ENCODE data around the gene ALPK3. TPM values are rescaled to one million over a fixed set of nuclear protein-coding genes. Genes with fewer than 3 reads are reported as not detected.

ALPK3 gene
- polyA plus RNA-seq, 3 donors, result 5.7 to 9.1 (median 6.9) TPM

GRCh38 chr15:84903751-84904150, 86.6 kb downstream of the ALPK3 start:
- no peak overlapping the region for H3K27ac ChIP-seq (ENCODE audit: low read depth, low read length)
- WGBS, 3 donors, result 90 to 95% (median 92%) methylated on average over 2 of the region's 2 CpGs

GRCh38 chr15:84904419-84904818, 87.3 kb downstream of the ALPK3 start:
- no peak overlapping the region for H3K27ac ChIP-seq (ENCODE audit: low read depth, low read length)
- WGBS, 3 donors, result 42 to 76% (median 51%) methylated on average over 2 of the region's 2 CpGs

- WGBS, 3 donors, result 90 to 93% (median 92%) methylated on average over 15 of the region's 15 CpGs
These were observed 88.1 kb downstream of the ALPK3 start for GRCh38 chr15:84905016-84905916.

DNA sequence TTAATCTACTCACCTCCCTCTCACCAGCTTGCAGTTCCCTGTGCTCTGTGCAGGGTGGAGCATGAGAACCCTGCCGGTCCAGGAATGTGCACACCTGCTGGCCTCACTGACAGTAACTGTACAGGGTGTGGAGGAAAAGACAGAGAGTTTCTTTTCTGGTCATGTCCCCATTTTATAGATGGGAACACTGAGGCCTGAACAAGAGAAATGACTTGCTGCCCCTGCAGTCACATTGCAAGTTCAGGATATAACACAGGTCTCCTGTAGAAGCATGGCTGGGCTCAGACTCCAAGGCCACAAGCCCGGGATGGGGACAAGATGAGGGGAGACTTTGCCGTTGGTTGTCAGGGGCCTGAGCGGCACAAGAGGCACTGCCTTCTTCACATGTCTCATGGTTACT, 90.6 kb downstream of the ALPK3 start:
- 89 to 95% (median 95%) methylated on average over 4 of the region's 4 CpGs for WGBS, 3 donors
- no peak overlapping the region for H3K27ac ChIP-seq (ENCODE audit: low read depth, low read length)

More at GRCh38 chr15:84905016-84905916, 88.1 kb downstream of the ALPK3 start:
- H3K27ac ChIP-seq (ENCODE audit: low read depth, low read length), result no peak overlapping the region

DNA sequence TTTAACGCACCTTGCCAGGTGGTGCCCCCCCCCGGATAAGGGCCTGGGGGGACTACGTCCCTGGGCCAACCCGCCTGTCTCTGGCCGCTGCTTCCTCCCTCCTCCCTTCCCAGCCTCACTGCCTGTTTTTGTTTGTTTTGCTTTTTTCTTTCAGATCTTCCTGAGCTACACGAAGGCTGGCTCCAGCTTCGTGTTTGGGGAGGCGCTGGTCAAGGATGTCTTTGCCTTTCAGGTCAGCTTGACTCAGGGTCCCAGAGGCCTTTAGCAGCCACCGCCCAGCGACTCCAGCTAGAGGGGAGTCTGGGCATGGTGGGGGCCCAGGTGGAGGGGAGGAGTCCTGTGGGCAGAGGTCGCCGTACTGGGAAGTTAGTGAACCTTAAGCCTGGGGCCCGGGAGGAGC, 91.4 kb downstream of the ALPK3 start:
- no peak overlapping the region for H3K27ac ChIP-seq (ENCODE audit: low read depth, low read length)

GRCh38 chr15:84909029-84909428, 91.9 kb downstream of the ALPK3 start:
- H3K27ac ChIP-seq (ENCODE audit: low read depth, low read length), result no peak overlapping the region
- WGBS, 3 donors, result 86 to 93% (median 90%) methylated on average over 3 of the region's 3 CpGs

More for the DNA sequence above, 91.4 kb downstream of the ALPK3 start:
- 56 to 75% (median 60%) methylated on average over 13 of the region's 13 CpGs for WGBS, 3 donors

DNA sequence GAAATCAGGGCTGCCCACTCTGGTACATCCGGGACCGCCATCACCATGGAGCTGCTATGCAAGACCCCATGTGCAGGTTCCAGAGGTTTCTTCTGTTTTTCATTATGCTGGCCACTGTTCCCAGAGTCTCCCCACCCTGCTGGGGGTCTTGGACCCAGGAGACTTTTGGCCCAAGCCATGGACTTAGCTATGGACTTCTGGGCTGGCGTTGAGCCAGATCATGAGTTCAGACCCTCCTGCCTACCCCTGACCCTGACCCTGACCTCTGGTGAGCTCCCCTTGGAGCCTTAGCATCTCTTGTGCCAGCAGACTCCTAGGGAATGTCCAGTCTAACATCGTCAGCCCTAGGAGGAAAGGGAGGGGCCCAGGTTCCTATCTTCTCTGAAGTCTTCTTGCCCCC, 92.6 kb downstream of the ALPK3 start:
- no peak overlapping the region for H3K27ac ChIP-seq (ENCODE audit: low read depth, low read length)
- 81 to 89% (median 87%) methylated on average over 4 of the region's 4 CpGs for WGBS, 3 donors

DNA sequence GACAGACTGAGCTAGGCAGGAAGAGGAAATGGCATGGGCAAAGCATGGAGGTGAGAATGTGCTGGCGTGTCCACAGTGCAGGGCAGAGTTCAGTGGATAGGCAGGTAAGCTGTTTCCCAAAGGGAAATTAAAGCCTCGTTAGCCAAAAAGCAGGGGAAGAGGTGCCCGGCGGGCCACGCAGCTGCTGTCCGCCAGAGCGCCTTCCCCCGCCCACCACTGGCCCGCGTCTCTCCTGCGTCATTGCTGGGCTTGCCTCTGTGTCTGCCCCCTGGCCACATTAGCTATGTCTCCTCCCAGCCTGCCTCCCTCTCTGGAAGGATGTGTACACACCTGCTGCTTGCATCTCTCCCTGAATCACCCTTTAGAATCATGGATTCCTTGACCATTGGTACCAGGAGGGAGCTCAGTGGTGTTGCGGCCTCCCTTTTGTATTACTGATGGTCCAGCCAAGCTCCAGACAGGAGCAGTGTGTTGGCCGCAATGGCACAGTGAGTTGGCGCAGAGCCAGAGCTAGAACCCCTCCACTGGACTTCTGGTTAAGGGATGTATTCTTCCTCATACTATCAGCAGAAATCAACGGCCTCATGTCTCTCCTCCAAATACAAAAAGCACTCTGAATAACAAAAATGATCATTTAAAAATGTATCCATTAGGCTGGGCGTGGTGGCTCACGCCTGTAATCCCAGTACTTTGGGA, 93.9 kb downstream of the ALPK3 start:
- H3K27ac ChIP-seq (ENCODE audit: low read depth, low read length), result peak overlapping the region; percentile 44

GRCh38 chr15:84911879-84912660, 94.9 kb downstream of the ALPK3 start:
- H3K27ac ChIP-seq (ENCODE audit: low read depth, low read length), result no peak overlapping the region
- 15 to 42% (median 39%) methylated on average over 6 of the region's 6 CpGs for WGBS, 3 donors

More for the DNA sequence above, 93.9 kb downstream of the ALPK3 start:
- WGBS, 3 donors, result 82 to 85% (median 84%) methylated on average over 17 of the region's 17 CpGs

DNA sequence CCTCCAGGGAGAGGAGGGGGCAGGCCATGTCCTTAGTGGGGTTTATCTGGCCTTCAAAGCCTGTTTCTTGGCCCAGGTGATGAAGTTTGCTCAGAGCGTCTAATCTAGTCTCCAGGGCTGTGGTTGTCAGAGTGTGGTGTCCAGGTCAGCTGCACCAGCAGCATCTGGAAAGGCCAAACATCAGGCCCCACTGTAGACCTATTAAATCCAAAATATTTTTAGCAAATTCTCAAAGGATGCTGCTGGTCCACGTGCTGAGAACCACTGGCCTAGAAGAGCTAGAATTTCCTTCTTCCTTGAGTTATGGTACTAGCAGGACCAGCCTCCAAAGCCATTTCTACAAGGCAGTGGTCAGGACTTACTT, 96.2 kb downstream of the ALPK3 start:
- WGBS, 3 donors, result 57 to 63% (median 60%) methylated on average over 2 of the region's 2 CpGs
- no peak overlapping the region for H3K27ac ChIP-seq (ENCODE audit: low read depth, low read length)

DNA sequence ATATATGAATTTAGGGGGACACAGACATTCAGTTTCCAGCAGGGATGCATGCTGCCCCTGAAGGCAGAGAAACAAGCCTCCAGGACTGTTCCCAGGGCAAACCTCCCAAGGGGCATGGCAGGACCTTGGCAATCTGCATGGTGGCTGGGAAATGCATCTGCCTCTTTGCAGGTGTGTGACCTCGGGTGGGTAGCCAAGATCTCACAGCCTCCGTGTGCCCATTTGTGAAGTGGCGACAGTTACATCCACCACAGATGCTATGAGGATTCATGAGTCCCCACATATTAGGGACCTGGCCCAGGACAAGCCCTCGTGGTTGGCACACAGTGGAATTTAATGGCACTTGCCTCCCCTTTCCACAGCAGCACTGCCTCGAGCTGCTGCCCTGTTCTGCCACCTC, 97.2 kb downstream of the ALPK3 start:
- no peak overlapping the region for H3K27ac ChIP-seq (ENCODE audit: low read depth, low read length)

DNA sequence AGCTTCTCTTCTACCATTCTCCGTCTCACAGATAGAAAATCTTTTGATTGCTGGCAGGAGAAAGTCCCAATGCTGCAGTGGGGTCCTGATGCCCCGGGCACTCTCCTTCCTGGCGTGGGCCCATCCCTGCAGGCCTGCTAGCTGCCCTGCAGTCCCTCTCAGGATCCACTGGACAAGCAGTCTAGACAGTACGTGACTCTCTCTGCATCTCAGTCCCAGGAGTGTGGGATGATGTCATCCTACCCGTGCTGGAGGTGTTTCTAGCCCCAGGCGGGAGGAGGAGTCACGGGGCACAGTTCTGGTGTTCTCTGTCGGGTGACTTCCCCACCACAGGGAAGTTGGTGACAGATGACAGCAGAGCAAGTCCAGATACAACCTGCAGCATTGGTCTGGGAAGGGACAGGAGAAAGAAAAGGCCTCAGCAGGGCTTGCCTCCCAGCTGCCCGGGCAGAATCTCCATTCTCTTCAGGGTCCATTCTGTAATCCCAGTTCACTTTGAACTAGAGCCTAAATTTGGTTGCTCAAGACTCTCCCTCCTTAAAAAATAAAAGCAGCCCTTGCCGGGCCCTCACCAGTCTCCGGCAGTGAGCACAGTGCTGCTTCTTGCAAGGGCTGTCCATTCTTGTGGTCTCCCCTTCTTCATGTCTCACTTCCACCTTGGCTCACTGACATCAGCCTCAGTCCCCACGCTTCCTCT, 97.9 kb downstream of the ALPK3 start:
- no peak overlapping the region for H3K27ac ChIP-seq (ENCODE audit: low read depth, low read length)
- WGBS, 3 donors, result 46 to 62% (median 47%) methylated on average over 12 of the region's 12 CpGs

More for the DNA sequence above, 97.2 kb downstream of the ALPK3 start:
- WGBS, 3 donors, result 70 to 78% (median 75%) methylated on average over 5 of the region's 5 CpGs

DNA sequence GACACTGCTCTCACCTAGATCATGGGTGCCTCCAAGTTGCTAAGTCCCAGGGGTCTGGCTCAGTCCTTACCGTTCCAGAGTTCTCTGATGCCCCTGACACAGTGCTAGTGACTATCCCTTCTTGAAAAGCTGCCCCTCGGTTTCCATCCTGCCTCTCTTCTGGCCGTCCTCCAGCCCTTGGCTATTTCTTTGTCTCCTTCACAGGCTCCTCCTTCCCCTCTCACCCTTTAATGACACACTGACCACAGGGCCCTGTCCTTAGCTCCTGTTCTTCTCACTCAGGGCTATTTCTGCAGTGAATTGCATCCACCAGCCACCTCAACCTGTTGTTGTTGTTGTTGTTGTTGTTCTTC, 98.4 kb downstream of the ALPK3 start:
- H3K27ac ChIP-seq (ENCODE audit: low read depth, low read length), result no peak overlapping the region
- 55 to 65% (median 62%) methylated on average over 3 of the region's 3 CpGs for WGBS, 3 donors

- WGBS, 3 donors, result 81 to 100% (median 90%) methylated on average over 1 of the region's 1 CpG
- H3K27ac ChIP-seq (ENCODE audit: low read depth, low read length), result no peak overlapping the region
These were observed 100.3 kb downstream of the ALPK3 start for GRCh38 chr15:84917452-84917851.

DNA sequence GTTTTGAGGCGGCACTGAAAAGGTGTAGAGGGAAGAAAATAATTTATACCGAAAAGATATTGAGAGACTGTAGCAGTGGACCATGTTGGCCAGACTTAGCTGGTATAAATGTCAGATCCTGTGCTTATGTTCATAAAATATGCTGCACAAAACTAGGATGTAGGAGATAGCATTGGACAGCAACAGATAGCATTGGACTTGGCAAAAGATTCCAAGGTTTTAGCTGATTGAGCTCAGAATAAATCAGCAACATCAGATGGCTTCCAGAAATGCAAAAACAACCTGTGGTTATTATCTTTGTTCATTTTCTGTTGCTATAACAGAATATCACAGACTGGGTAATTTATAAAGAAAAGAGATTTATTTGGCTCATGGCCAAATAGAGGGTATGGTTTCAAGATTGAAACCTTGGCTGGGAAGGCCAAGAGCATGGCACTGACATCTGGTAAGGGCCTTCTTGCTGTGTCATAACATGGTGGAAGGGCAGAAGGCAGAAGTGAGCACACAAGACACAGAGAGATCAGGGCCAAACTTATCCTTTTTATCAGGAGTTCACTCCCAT, 102.0 kb downstream of the ALPK3 start:
- 90 to 94% (median 93%) methylated on average over 2 of the region's 2 CpGs for WGBS, 3 donors
- no peak overlapping the region for H3K27ac ChIP-seq (ENCODE audit: low read depth, low read length)

DNA sequence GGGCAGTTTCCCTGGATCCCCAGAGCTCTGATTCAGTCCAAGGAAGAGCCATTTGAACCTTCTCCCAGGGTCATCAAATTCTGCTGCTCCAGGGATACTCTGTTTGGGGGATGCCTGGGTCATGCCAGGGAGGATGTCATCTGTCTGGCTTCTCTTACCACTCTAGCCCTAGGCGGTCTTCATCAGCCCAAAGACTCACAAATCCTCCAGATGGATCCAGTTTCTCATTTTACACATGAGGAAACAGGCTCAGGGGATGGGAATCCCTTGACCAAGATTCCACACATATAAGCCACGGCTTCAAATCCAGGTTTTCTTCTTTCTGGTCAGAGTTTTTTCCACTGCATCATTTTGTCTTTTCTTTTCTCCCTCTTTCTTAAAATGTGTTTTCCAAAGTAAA, 104.0 kb downstream of the ALPK3 start:
- no peak overlapping the region for H3K27ac ChIP-seq (ENCODE audit: low read depth, low read length)
- 87 to 93% (median 92%) methylated on average over 2 of the region's 2 CpGs for WGBS, 3 donors

DNA sequence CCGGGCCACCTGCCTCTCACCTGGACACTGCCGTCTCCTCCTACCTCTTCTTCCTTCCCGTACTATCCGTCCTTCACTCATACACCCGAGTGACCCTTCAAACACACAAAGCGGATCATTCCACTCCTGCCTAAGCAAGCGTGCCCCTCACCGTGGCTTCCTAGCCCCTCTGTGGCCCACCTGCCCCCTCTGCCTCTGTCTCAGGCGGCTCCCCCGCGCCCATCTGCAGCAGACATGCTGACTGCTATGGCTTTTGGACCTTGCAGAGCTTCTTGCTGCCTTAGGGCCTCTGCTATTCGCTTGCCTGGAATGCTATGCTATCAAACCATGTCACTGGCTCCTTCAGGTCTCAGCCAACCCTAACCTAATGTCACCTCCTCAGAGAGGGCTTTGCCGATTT, 105.4 kb downstream of the ALPK3 start:
- WGBS, 3 donors, result 86 to 96% (median 96%) methylated on average over 12 to 13 of the region's 13 CpGs
- H3K27ac ChIP-seq (ENCODE audit: low read depth, low read length), result no peak overlapping the region
